Islet of Langerhans (tissue), 1 donor: ENCODE results near the gene FAM124A.
"Not testable (repeated sequence)": the region's sequence is repeated elsewhere in the genome, so short reads cannot be mapped to it uniquely, and the experiment has no call there.

Experiments used
- FAIRE-seq: peaks from one replicate; lab custom pipeline; 2011; peaks lifted over from hg19 to GRCh38; lab: Jason Lieb, UNC

Gene FAM124A

GRCh38 chr13:51271528-51272085, 49.4 kb downstream of the FAM124A start:
- FAIRE-seq: no peak

GRCh38 chr13:51275101-51275500, 52.9 kb downstream of the FAM124A start:
- no peak for FAIRE-seq

- no peak for FAIRE-seq
These were observed 54.4 kb downstream of the FAM124A start for GRCh38 chr13:51276636-51277035.

- no peak for FAIRE-seq
These were observed 55.7 kb downstream of the FAM124A start for GRCh38 chr13:51277928-51278327.

GRCh38 chr13:51278426-51279130, 56.4 kb downstream of the FAM124A start:
- no peak for FAIRE-seq

- no peak for FAIRE-seq
These were observed 58.3 kb downstream of the FAM124A start for GRCh38 chr13:51280379-51280940.

GRCh38 chr13:51282322-51282721, 60.1 kb downstream of the FAM124A start:
- no peak for FAIRE-seq

GRCh38 chr13:51282923-51283322, 60.7 kb downstream of the FAM124A start:
- not testable (repeated sequence) for FAIRE-seq

- no peak for FAIRE-seq
These were observed 61.2 kb downstream of the FAM124A start for GRCh38 chr13:51283371-51283770.

GRCh38 chr13:51284339-51284738, 62.1 kb downstream of the FAM124A start:
- FAIRE-seq: no peak

GRCh38 chr13:51286135-51287002, 64.2 kb downstream of the FAM124A start:
- FAIRE-seq: no peak

- no peak for FAIRE-seq
These were observed 65.6 kb downstream of the FAM124A start for GRCh38 chr13:51287758-51288157.

- not testable (repeated sequence) for FAIRE-seq
These were observed 66.1 kb downstream of the FAM124A start for GRCh38 chr13:51288254-51288653.

- FAIRE-seq: no peak
These were observed 69.1 kb downstream of the FAM124A start for GRCh38 chr13:51291341-51291740.

GRCh38 chr13:51292000-51292565, 69.9 kb downstream of the FAM124A start:
- FAIRE-seq: no peak

- no peak for FAIRE-seq
These were observed 75.4 kb downstream of the FAM124A start for GRCh38 chr13:51297556-51297955.

- no peak for FAIRE-seq
These were observed 76.6 kb downstream of the FAM124A start for GRCh38 chr13:51298812-51299211.

GRCh38 chr13:51303063-51303552, 80.9 kb downstream of the FAM124A start:
- FAIRE-seq: no peak

GRCh38 chr13:51303882-51304281, 81.7 kb downstream of the FAM124A start:
- no peak for FAIRE-seq

- no peak for FAIRE-seq
These were observed 83.2 kb downstream of the FAM124A start for GRCh38 chr13:51305271-51305967.

GRCh38 chr13:51308781-51309180, 86.6 kb downstream of the FAM124A start:
- FAIRE-seq: no peak

- no peak for FAIRE-seq
These were observed 89.0 kb downstream of the FAM124A start for GRCh38 chr13:51311231-51311630.
